Psoas muscle (tissue), 8 donors: Measurements from ENCODE around the gene PALD1. TPM values are rescaled to one million over a fixed set of nuclear protein-coding genes. Genes with fewer than 3 reads are reported as not detected.

ENCODE experiments used
- ATAC-seq, 4 donors: fragments of 200-7000 bp; cut with Tn5 transposase; one replicate each; pipeline ENCODE4 v1.9.1; 2020; ENCODE audit warnings: moderate library complexity in 3 of 4, mild to moderate bottlenecking in 2 of 4
- DNase-seq, 2 donors: peaks; one replicate each; pipeline ENCODE4 v3.0.0-alpha.2; 2020
- H3K27ac ChIP-seq: fragments of 200-600 bp; one replicate; pipeline ENCODE4 v1.8.0; 2022
- H3K27me3 ChIP-seq, 3 donors: fragments of 200-600 bp in 1 of 3; one replicate each; pipeline versions ENCODE4 v1.6.1 to v1.8.0; 2013 to 2022; ENCODE audit warnings: low read length in 2 of 3, mild to moderate bottlenecking in 2 of 3, moderate library complexity in 1 of 3; ENCODE audit not compliant: insufficient read depth in 3 of 3
- H3K36me3 ChIP-seq, 2 donors: fragments of 200-600 bp in 1 of 2; one replicate each; pipeline versions ENCODE4 v1.6.1 to v1.8.0; 2013 to 2022; ENCODE audit warnings: low read depth in 1 of 2, mild to moderate bottlenecking in 1 of 2, moderate library complexity in 1 of 2; ENCODE audit not compliant: insufficient read depth in 1 of 2
- H3K4me1 ChIP-seq: fragments of 200-600 bp; one replicate; pipeline ENCODE4 v1.8.0; 2022
- H3K4me3 ChIP-seq: fragments of 200-600 bp; one replicate; pipeline ENCODE4 v1.8.0; 2022; ENCODE audit warnings: mild to moderate bottlenecking
- H3K9me3 ChIP-seq: fragments of 200-600 bp; one replicate; pipeline ENCODE4 v1.8.0; 2022
- whole genome bisulfite sequencing, 3 donors: extraction: QIAGEN DNeasy Blood & Tissue Kit; methylation state at CpG; one replicate each; pipeline versions ENCODE4 v1.1.6 to v1.1.7; 2013; 5-methylcytosine and 5-hydroxymethylcytosine counted together
- intact Hi-C, 2 donors: fragments of 100-400 bp; cut with DNase I; formaldehyde crosslinking; loops; one replicate each; pipeline versions ENCODE4 v1.11.0 to v1.14.2; 2022
- polyA plus RNA-seq, 3 donors: library from polyadenylated mRNA; stranded (reverse); fragments of 200-250 nt; gene quantifications; one replicate each; pipeline ENCODE4 v1.2.3, GENCODE V29; 2013
- total RNA-seq, 4 donors: library from RNA; stranded (reverse); fragmentation: NEBNext Ultra II Directional in 2 of 4; extraction: Animal tissue kit (Norgen Biotek cat#: 25700) in 2 of 4; gene quantifications; one replicate each; pipeline versions ENCODE4 v1.2.1 to v1.2.4, GENCODE V29; 2021 to 2023
- TF ChIP-seq, protein P1 (sequence below): fragments of 200-600 bp; IDR thresholded peaks from one replicate; pipeline ENCODE4 v1.8.0; 2022; ENCODE audit warnings: antibody characterized with exemption
- donor health status: healthy with polysubstance abuse.
- donor health status: DM: no; HTN: no; CAD: no; lungs with moderate emphysema.
- donor health status: Bipolar disorder and iron deficiency.
- donor health status: healthy.
- donor health status: DM: yes; HTN: yes; CAD: no.
- donor health status: DM: no; HTN: no; CAD: no.
- donor health status: DM: no; HTN: no; CAD: no.
- donor health status: DM: yes; HTN: yes; CAD: no.

The PALD1 gene
- total and polyA plus RNA-seq, 7 donors: 1.0 to 4.0 (median 2.8) TPM

- intact Hi-C loops: no loop called here
- Histone ChIP-seq H3K27ac (no peak overlapping the region), H3K9me3 (no peaks in the 10 kb centered on the region), H3K4me3 (no peak overlapping the region), H3K36me3 (no peaks in the 10 kb centered on the region), H3K4me1 (peaks cover 12% of the 10 kb centered on the region), H3K27me3 (no peaks in the 10 kb centered on the region)
- WGBS, 3 donors: 91 to 93% (median 91%) methylated on average over 3 of the region's 3 CpGs
- TF ChIP-seq, protein P1, sequence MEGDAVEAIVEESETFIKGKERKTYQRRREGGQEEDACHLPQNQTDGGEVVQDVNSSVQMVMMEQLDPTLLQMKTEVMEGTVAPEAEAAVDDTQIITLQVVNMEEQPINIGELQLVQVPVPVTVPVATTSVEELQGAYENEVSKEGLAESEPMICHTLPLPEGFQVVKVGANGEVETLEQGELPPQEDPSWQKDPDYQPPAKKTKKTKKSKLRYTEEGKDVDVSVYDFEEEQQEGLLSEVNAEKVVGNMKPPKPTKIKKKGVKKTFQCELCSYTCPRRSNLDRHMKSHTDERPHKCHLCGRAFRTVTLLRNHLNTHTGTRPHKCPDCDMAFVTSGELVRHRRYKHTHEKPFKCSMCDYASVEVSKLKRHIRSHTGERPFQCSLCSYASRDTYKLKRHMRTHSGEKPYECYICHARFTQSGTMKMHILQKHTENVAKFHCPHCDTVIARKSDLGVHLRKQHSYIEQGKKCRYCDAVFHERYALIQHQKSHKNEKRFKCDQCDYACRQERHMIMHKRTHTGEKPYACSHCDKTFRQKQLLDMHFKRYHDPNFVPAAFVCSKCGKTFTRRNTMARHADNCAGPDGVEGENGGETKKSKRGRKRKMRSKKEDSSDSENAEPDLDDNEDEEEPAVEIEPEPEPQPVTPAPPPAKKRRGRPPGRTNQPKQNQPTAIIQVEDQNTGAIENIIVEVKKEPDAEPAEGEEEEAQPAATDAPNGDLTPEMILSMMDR: no peak
- no peak for DNase-seq
- ATAC-seq: no peak
Observed at GRCh38 chr10:70487824-70488223, 9.3 kb downstream of the PALD1 start.

GRCh38 chr10:70490142-70490541, 11.6 kb downstream of the PALD1 start:
- Histone ChIP-seq H3K9me3 (no peaks in the 10 kb centered on the region), H3K4me1 (peaks cover 3% of the 10 kb centered on the region), H3K27ac (no peak overlapping the region), H3K4me3 (no peak overlapping the region), H3K36me3 (no peaks in the 10 kb centered on the region), H3K27me3 (no peaks in the 10 kb centered on the region)
- 88 to 93% (median 89%) methylated on average over 4 of the region's 4 CpGs for WGBS, 3 donors
- intact Hi-C loops: no loop called here
- TF ChIP-seq, protein P1: no peak
- ATAC-seq (no peak), DNase-seq (no peak)

DNA sequence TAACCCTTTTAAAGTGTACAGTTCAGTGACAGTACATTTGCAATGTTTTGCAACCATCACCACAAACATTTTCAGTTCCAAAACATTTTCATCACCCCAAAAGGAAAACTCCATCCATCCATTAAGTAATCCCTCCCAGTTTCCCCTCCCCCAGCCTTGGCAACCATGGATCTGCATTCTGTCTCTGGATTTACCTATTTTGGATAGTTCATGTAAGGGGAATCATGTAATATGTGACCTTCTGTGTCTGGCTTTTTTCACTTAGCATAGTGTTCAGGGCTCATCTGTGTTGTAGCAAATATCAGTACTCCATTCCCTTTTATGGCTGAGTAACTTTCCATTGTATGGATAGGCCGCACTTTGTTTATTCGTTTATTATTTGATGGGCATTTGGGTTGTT, 13.0 kb downstream of the PALD1 start:
- no peaks in the 10 kb centered on the region for H3K27me3 ChIP-seq
- peaks cover 3% of the 10 kb centered on the region for H3K4me1 ChIP-seq
- no peak overlapping the region for H3K27ac ChIP-seq
- TF ChIP-seq, protein P1: no peak
- intact Hi-C loops: no loop called here
- no peaks in the 10 kb centered on the region for H3K9me3 ChIP-seq
- H3K36me3 ChIP-seq: no peaks in the 10 kb centered on the region
- ATAC-seq (no peak), DNase-seq (no peak)
- WGBS, 3 donors: 92 to 95% (median 93%) methylated on average over 2 of the region's 2 CpGs
- no peak overlapping the region for H3K4me3 ChIP-seq

- ATAC-seq (peak in 2 of 4 donors; percentile 12 to 43), DNase-seq (no peak)
- Histone ChIP-seq H3K4me1 (peaks cover 3% of the 10 kb centered on the region), H3K4me3 (no peak overlapping the region), H3K9me3 (no peaks in the 10 kb centered on the region), H3K27me3 (no peaks in the 10 kb centered on the region), H3K27ac (no peak overlapping the region), H3K36me3 (no peaks in the 10 kb centered on the region)
- TF ChIP-seq, protein P1: no peak
- 71 to 74% (median 74%) methylated on average over 10 of the region's 10 CpGs for WGBS, 3 donors
- intact Hi-C loops: no loop called here
Observed at GRCh38 chr10:70492786-70493659, 14.5 kb downstream of the PALD1 start.
